Osteoblast (primary cell): ENCODE measurements around the gene PTPRF. TPM values are rescaled to one million over a fixed set of nuclear protein-coding genes. Genes with fewer than 3 reads are reported as not detected.

ENCODE experiments used
- DNase-seq: peaks from one replicate; pipeline ENCODE4 v3.0.0; 2011; ENCODE audit warnings: low spot score, mixed read lengths; ENCODE audit not compliant: insufficient read length; ENCODE audit errors: missing footprints
- H2AFZ ChIP-seq: 2 replicates; pipeline ENCODE4 v1.6.0; 2011; ENCODE audit warnings: mild to moderate bottlenecking, low read length
- H3K27ac ChIP-seq: 2 replicates; pipeline ENCODE4 v1.5.1; 2011; ENCODE audit warnings: mild to moderate bottlenecking, low read depth, low read length, moderate library complexity
- H3K27me3 ChIP-seq: 2 replicates; pipeline ENCODE4 v1.6.0; 2012; ENCODE audit warnings: mild to moderate bottlenecking, control low read depth, inconsistent platforms, low read length, moderate library complexity; ENCODE audit not compliant: insufficient read depth
- H3K36me3 ChIP-seq: 2 replicates; pipeline ENCODE4 v1.5.1; 2011; ENCODE audit warnings: mild to moderate bottlenecking, low read length, control low read depth, moderate library complexity; ENCODE audit not compliant: insufficient read depth
- H3K4me1 ChIP-seq: 2 replicates; pipeline ENCODE4 v1.5.1; 2011; ENCODE audit warnings: mild to moderate bottlenecking, low read length, control low read depth, moderate library complexity; ENCODE audit not compliant: insufficient read depth
- H3K4me2 ChIP-seq: 2 replicates; pipeline ENCODE4 v1.6.0; 2011; ENCODE audit warnings: mild to moderate bottlenecking, low read length; ENCODE audit not compliant: insufficient read depth
- H3K4me3 ChIP-seq: fragments of 200-600 bp; sonication (generic); 3 replicates; pipeline ENCODE4 v1.5.1; 2012; ENCODE audit warnings: mild to moderate bottlenecking, low read length, inconsistent platforms; ENCODE audit not compliant: insufficient read depth
- H3K79me2 ChIP-seq: 2 replicates; pipeline ENCODE4 v1.6.0; 2012; ENCODE audit warnings: mild to moderate bottlenecking, low read length, control low read depth, inconsistent platforms; ENCODE audit not compliant: insufficient read depth
- H3K9me3 ChIP-seq: 2 replicates; pipeline ENCODE4 v1.5.1; 2011; ENCODE audit warnings: low read depth, low read length, control low read depth
- H4K20me1 ChIP-seq: 2 replicates; pipeline ENCODE4 v1.6.0; 2012; ENCODE audit warnings: mild to moderate bottlenecking, low read length, control low read depth; ENCODE audit not compliant: insufficient read depth
- CTCF ChIP-seq: IDR thresholded peaks from 2 replicates; pipeline ENCODE4 v1.5.1; 2011; ENCODE audit warnings: mild to moderate bottlenecking, low read depth, low read length, moderate library complexity; ENCODE audit errors: extremely low read depth
- total RNA-seq: library from RNA; depleted of rRNA; stranded (reverse); fragments of >200 nt; gene quantifications from 2 replicates; pipeline ENCODE4 v1.2.3, GENCODE V29; 2012

PTPRF gene
- total RNA-seq, 1 donor, result 13.0 TPM

- Histone ChIP-seq H3K27me3 (no peaks in the 10 kb centered on the region), H3K79me2 (peaks cover 9% of the 10 kb centered on the region), H3K27ac (no peak overlapping the region), H3K4me3 (no peak overlapping the region), H3K4me2 (no peak overlapping the region), H3K4me1 (no peaks in the 10 kb centered on the region), H4K20me1 (peaks cover 6% of the 10 kb centered on the region), H2AFZ (no peak overlapping the region), H3K9me3 (no peaks in the 10 kb centered on the region), H3K36me3 (no peaks in the 10 kb centered on the region)
- no peak for DNase-seq
- no peak for TF ChIP-seq CTCF
Measured at GRCh38 chr1:43556782-43557181, 26.1 kb downstream of the PTPRF start.

DNA sequence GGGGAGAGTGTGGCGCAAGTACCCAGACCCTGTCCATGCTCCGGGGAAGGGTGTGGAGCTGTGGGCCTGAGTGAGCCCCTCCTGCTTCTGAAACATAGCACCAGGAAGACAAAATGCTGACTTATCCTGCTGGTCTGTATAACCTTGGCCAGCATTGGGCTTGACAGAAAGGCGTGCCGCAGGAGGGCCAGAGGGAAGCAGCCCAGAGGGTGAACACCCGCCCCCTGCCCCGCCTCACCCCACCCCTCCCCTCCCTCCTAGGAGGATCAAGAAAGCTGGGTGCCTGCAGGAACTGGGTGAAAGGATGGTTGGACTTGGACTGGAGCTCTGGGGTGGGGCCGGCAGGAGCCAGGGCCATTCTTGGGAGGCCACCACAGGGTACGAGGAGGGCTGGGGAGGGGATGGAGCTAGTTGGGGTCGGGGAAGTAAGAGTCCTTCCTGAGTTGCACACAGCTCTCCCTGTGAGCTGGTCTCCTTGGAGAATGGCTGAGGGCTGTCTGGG lies 27.1 kb downstream of the PTPRF start:
- H2AFZ ChIP-seq, result no peak overlapping the region
- no peak for DNase-seq

GRCh38 chr1:43558346-43558841 lies 27.7 kb downstream of the PTPRF start:
- no peak for TF ChIP-seq CTCF
- Histone ChIP-seq H3K4me3 (no peak overlapping the region), H3K27me3 (no peaks in the 10 kb centered on the region), H2AFZ (no peak overlapping the region), H3K27ac (no peak overlapping the region), H3K79me2 (peaks cover 9% of the 10 kb centered on the region), H4K20me1 (peaks cover 6% of the 10 kb centered on the region), H3K36me3 (no peaks in the 10 kb centered on the region), H3K4me1 (no peaks in the 10 kb centered on the region), H3K4me2 (no peak overlapping the region), H3K9me3 (no peaks in the 10 kb centered on the region)
- DNase-seq, result no peak

More for the DNA sequence above, 27.1 kb downstream of the PTPRF start:
- Histone ChIP-seq H3K79me2 (peaks cover 9% of the 10 kb centered on the region), H3K27me3 (no peaks in the 10 kb centered on the region), H3K27ac (no peak overlapping the region), H3K9me3 (no peaks in the 10 kb centered on the region), H3K4me2 (no peak overlapping the region), H3K36me3 (no peaks in the 10 kb centered on the region), H4K20me1 (peaks cover 6% of the 10 kb centered on the region), H3K4me1 (no peaks in the 10 kb centered on the region), H3K4me3 (no peak overlapping the region)
- no peak for TF ChIP-seq CTCF

GRCh38 chr1:43559714-43560113 lies 29.0 kb downstream of the PTPRF start:
- DNase-seq, result no peak
- Histone ChIP-seq H3K9me3 (no peaks in the 10 kb centered on the region), H2AFZ (no peak overlapping the region), H3K4me3 (no peak overlapping the region), H3K79me2 (peaks cover 9% of the 10 kb centered on the region), H3K4me1 (no peaks in the 10 kb centered on the region), H4K20me1 (peaks cover 6% of the 10 kb centered on the region), H3K27ac (no peak overlapping the region), H3K27me3 (no peaks in the 10 kb centered on the region), H3K36me3 (no peaks in the 10 kb centered on the region), H3K4me2 (no peak overlapping the region)
- TF ChIP-seq CTCF, result no peak
